Effector memory CD4-positive, alpha-beta T cell (primary cell): ENCODE data around the gene ETV6.
A peak's percentile ranks its signal among the peaks of the same experiment; 100 is the strongest.

ENCODE experiments used
- DNase-seq, 3 donors: peaks; one replicate each; pipeline ENCODE4 v3.0.0-alpha.2; 2020
- H3K27ac ChIP-seq: 2 replicates; pipeline ENCODE4 v1.7.0; 2013; ENCODE audit warnings: mild to moderate bottlenecking, low read length, moderate library complexity; ENCODE audit not compliant: insufficient read depth, poor library complexity, severe bottlenecking
- H3K27me3 ChIP-seq: replicated peaks from 2 replicates; pipeline ENCODE4 v1.7.0; 2013; ENCODE audit warnings: mild to moderate bottlenecking, low read length; ENCODE audit not compliant: insufficient read depth, control insufficient read depth, poor library complexity, severe bottlenecking
- H3K36me3 ChIP-seq: 2 replicates; pipeline ENCODE4 v1.7.0; 2013; ENCODE audit warnings: mild to moderate bottlenecking, low read length, moderate library complexity; ENCODE audit not compliant: control insufficient read depth, insufficient read depth
- H3K4me1 ChIP-seq: 2 replicates; pipeline ENCODE4 v1.7.0; 2013; ENCODE audit warnings: low read length, mild to moderate bottlenecking; ENCODE audit not compliant: control insufficient read depth, insufficient read depth, poor library complexity, severe bottlenecking
- H3K4me3 ChIP-seq: 2 replicates; pipeline ENCODE4 v1.7.0; 2013; ENCODE audit warnings: low read length, low read depth, mild to moderate bottlenecking; ENCODE audit not compliant: insufficient read depth, poor library complexity, severe bottlenecking
- H3K9me3 ChIP-seq: 2 replicates; pipeline ENCODE4 v1.7.0; 2013; ENCODE audit warnings: mild to moderate bottlenecking, low read length, moderate library complexity; ENCODE audit not compliant: control insufficient read depth

Gene ETV6

GRCh38 chr12:11758510-11759493 is 109.3 kb downstream of the ETV6 start:
- Histone ChIP-seq H3K4me3 (no peak overlapping the region), H3K4me1 (peaks cover 8% of the 10 kb centered on the region), H3K36me3 (peaks cover 13% of the 10 kb centered on the region), H3K27me3 (no peaks in the 10 kb centered on the region), H3K27ac (no peak overlapping the region), H3K9me3 (no peaks in the 10 kb centered on the region)
- DNase-seq = no peak

- Histone ChIP-seq H3K4me1 (peaks cover 8% of the 10 kb centered on the region), H3K36me3 (peaks cover 6% of the 10 kb centered on the region), H3K27me3 (no peaks in the 10 kb centered on the region), H3K4me3 (no peak overlapping the region), H3K27ac (no peak overlapping the region), H3K9me3 (no peaks in the 10 kb centered on the region)
- DNase-seq = no peak
Measured at GRCh38 chr12:11759494-11759878, 110.0 kb downstream of the ETV6 start.

- DNase-seq = no peak
- Histone ChIP-seq H3K4me3 (no peak overlapping the region), H3K27ac (no peak overlapping the region), H3K4me1 (peaks cover 8% of the 10 kb centered on the region), H3K36me3 (peaks cover 4% of the 10 kb centered on the region), H3K27me3 (no peaks in the 10 kb centered on the region), H3K9me3 (no peaks in the 10 kb centered on the region)
Measured at GRCh38 chr12:11759899-11760298, 110.4 kb downstream of the ETV6 start.

- Histone ChIP-seq H3K4me1 (peaks cover 24% of the 10 kb centered on the region), H3K9me3 (no peaks in the 10 kb centered on the region), H3K36me3 (no peaks in the 10 kb centered on the region), H3K4me3 (no peak overlapping the region), H3K27ac (no peak overlapping the region), H3K27me3 (no peaks in the 10 kb centered on the region)
- DNase-seq = no peak
Measured at GRCh38 chr12:11761869-11762567, 112.5 kb downstream of the ETV6 start.

GRCh38 chr12:11762723-11763326 is 113.4 kb downstream of the ETV6 start:
- no peak overlapping the region for H3K27ac ChIP-seq
- peaks cover 24% of the 10 kb centered on the region for H3K4me1 ChIP-seq
- H3K4me3 ChIP-seq = no peak overlapping the region
- no peaks in the 10 kb centered on the region for H3K36me3 ChIP-seq
- no peaks in the 10 kb centered on the region for H3K27me3 ChIP-seq
- no peak for DNase-seq
- no peaks in the 10 kb centered on the region for H3K9me3 ChIP-seq

GRCh38 chr12:11763760-11764520 is 114.5 kb downstream of the ETV6 start:
- Histone ChIP-seq H3K27me3 (no peaks in the 10 kb centered on the region), H3K4me3 (no peak overlapping the region), H3K36me3 (no peaks in the 10 kb centered on the region), H3K9me3 (no peaks in the 10 kb centered on the region), H3K27ac (peak overlapping the region; percentile 20), H3K4me1 (peaks cover 24% of the 10 kb centered on the region)
- DNase-seq = no peak

GRCh38 chr12:11764837-11765236 is 115.4 kb downstream of the ETV6 start:
- peaks cover 30% of the 10 kb centered on the region for H3K4me1 ChIP-seq
- H3K27ac ChIP-seq = no peak overlapping the region
- no peaks in the 10 kb centered on the region for H3K27me3 ChIP-seq
- H3K9me3 ChIP-seq = no peaks in the 10 kb centered on the region
- H3K36me3 ChIP-seq = no peaks in the 10 kb centered on the region
- H3K4me3 ChIP-seq = no peak overlapping the region
- no peak for DNase-seq

GRCh38 chr12:11765421-11765816 is 115.9 kb downstream of the ETV6 start:
- no peak for DNase-seq
- Histone ChIP-seq H3K27me3 (no peaks in the 10 kb centered on the region), H3K4me1 (peaks cover 35% of the 10 kb centered on the region), H3K4me3 (no peak overlapping the region), H3K27ac (no peak overlapping the region), H3K9me3 (no peaks in the 10 kb centered on the region), H3K36me3 (no peaks in the 10 kb centered on the region)

GRCh38 chr12:11765817-11766794 is 116.6 kb downstream of the ETV6 start:
- Histone ChIP-seq H3K27me3 (no peaks in the 10 kb centered on the region), H3K27ac (peak overlapping the region; percentile 23), H3K4me1 (peaks cover 38% of the 10 kb centered on the region), H3K36me3 (no peaks in the 10 kb centered on the region), H3K4me3 (no peak overlapping the region), H3K9me3 (no peaks in the 10 kb centered on the region)
- DNase-seq = no peak
